A204.1 (cell line): ENCODE measurements around the gene SERPING1.
A peak's percentile ranks its signal among the peaks of the same experiment; 100 is the strongest.
"Not testable (repeated sequence)": the region's sequence is repeated elsewhere in the genome, so short reads cannot be mapped to it uniquely, and the experiment has no call there.

ENCODE experiments used
- FAIRE-seq: peaks from 2 replicates; lab custom pipeline; 2012; peaks lifted over from hg19 to GRCh38; lab: Jason Lieb, UNC

SERPING1 gene

GRCh38 chr11:57638005-57638781, 40.7 kb downstream of the SERPING1 start:
- FAIRE-seq: no peak

- FAIRE-seq: no peak
Measured at GRCh38 chr11:57638811-57639320, 41.4 kb downstream of the SERPING1 start.

- peak; percentile 76 for FAIRE-seq
Measured at GRCh38 chr11:57639321-57640067, 42.0 kb downstream of the SERPING1 start.

GRCh38 chr11:57640068-57640800, 42.7 kb downstream of the SERPING1 start:
- no peak for FAIRE-seq

- FAIRE-seq: peak; percentile 84
Measured at GRCh38 chr11:57641011-57641807, 43.7 kb downstream of the SERPING1 start.

- FAIRE-seq: no peak
Measured at GRCh38 chr11:57643802-57644201, 46.3 kb downstream of the SERPING1 start.

- no peak for FAIRE-seq
Measured at GRCh38 chr11:57644748-57645688, 47.5 kb downstream of the SERPING1 start.

GRCh38 chr11:57645689-57646085, 48.2 kb downstream of the SERPING1 start:
- no peak for FAIRE-seq

GRCh38 chr11:57646194-57646798, 48.8 kb downstream of the SERPING1 start:
- FAIRE-seq: no peak

GRCh38 chr11:57646799-57647303, 49.4 kb downstream of the SERPING1 start:
- FAIRE-seq: no peak

- FAIRE-seq: no peak
Measured at GRCh38 chr11:57647372-57647771, 49.9 kb downstream of the SERPING1 start.

GRCh38 chr11:57647960-57648800, 50.7 kb downstream of the SERPING1 start:
- FAIRE-seq: no peak

GRCh38 chr11:57648801-57649735, 51.6 kb downstream of the SERPING1 start:
- FAIRE-seq: no peak

GRCh38 chr11:57649826-57650738, 52.6 kb downstream of the SERPING1 start, which contains the start of gene YPEL4:
Gene YPEL4, minus strand, starts transcription at chr11:57649912. Its CDS starts 2,805 bp downstream, at chr11:57647107.
- FAIRE-seq: no peak

GRCh38 chr11:57650739-57651090, 53.2 kb downstream of the SERPING1 start:
- FAIRE-seq: no peak

GRCh38 chr11:57651408-57651807, 53.9 kb downstream of the SERPING1 start:
- no peak for FAIRE-seq

- not testable (repeated sequence) for FAIRE-seq
Measured at GRCh38 chr11:57652230-57652629, 54.7 kb downstream of the SERPING1 start.
